ENCODE measurements around the gene ITGB2.

DNA sequence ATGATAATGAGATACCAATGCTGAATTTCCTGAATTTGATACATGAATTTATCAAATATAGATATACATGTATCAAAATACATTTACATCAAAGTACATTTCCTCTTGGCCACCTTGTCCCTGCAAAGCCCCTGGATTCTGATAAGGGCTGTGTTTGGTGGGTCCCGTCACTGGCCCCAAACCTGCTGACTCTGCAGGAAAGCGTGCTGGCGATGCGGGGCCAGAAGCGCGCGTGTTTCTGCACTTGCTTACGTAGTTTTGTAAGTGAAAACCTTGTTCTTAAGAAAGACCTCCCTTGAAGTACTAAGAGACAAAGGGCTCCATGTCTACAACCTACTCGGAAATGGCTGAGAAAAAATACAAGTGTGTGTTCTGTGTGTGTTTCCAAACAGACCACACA is 11.0 kb downstream of the ITGB2 start:
- TF ChIP-seq, protein P1, sequence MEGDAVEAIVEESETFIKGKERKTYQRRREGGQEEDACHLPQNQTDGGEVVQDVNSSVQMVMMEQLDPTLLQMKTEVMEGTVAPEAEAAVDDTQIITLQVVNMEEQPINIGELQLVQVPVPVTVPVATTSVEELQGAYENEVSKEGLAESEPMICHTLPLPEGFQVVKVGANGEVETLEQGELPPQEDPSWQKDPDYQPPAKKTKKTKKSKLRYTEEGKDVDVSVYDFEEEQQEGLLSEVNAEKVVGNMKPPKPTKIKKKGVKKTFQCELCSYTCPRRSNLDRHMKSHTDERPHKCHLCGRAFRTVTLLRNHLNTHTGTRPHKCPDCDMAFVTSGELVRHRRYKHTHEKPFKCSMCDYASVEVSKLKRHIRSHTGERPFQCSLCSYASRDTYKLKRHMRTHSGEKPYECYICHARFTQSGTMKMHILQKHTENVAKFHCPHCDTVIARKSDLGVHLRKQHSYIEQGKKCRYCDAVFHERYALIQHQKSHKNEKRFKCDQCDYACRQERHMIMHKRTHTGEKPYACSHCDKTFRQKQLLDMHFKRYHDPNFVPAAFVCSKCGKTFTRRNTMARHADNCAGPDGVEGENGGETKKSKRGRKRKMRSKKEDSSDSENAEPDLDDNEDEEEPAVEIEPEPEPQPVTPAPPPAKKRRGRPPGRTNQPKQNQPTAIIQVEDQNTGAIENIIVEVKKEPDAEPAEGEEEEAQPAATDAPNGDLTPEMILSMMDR (conservative IDR thresholded peaks at IDR 0.05), result no peak
- TF ChIP-seq EZH2 (IDR thresholded peaks at IDR 0.05; ENCODE audit: low read depth), result no peak
